Prostate gland (tissue), 2 donors: Measurements from ENCODE around the gene R3HDM2.

Experiments used
- CTCF ChIP-seq, 4 experiments: fragments of 200-600 bp in 2 of 4; fragments of 450-650 bp in 2 of 4; sonication (generic) in 2 of 4; IDR thresholded peaks; 1 replicate in 3 of 4; 2 replicates in 1 of 4; pipeline ENCODE4 v1.5.1; 2016 to 2019; ENCODE audit warnings: antibody characterized with exemption in 4 of 4, mild to moderate bottlenecking in 2 of 4, moderate library complexity in 2 of 4
- POLR2A ChIP-seq: fragments of 450-650 bp; IDR thresholded peaks from one replicate; pipeline ENCODE4 v1.6.1; 2016; ENCODE audit warnings: antibody characterized with exemption, mild to moderate bottlenecking
- POLR2AphosphoS5 ChIP-seq: sonication (generic); formaldehyde crosslinking; IDR thresholded peaks from one replicate; pipeline ENCODE4 v1.6.1; 2017; ENCODE audit warnings: antibody characterized with exemption

GRCh38 chr12:57465747-57466505, 35.1 kb upstream of the R3HDM2 start:
- TF ChIP-seq CTCF (IDR thresholded peaks at IDR 0.05) = no peak
- no peak for TF ChIP-seq POLR2AphosphoS5
- TF ChIP-seq POLR2A = no peak
